B cell (primary cell): Measurements from ENCODE around the gene WDR7. TPM values are rescaled to one million over a fixed set of nuclear protein-coding genes. Genes with fewer than 3 reads are reported as not detected.

ENCODE experiments used
- ATAC-seq: fragments of 200-7000 bp; cut with Tn5 transposase; one replicate; pipeline ENCODE4 v1.10.0; 2021; ENCODE audit warnings: low read depth, mild to moderate bottlenecking, moderate number of reproducible peaks, moderate library complexity
- CTCF ChIA-PET: fragments of 350-600 bp; sonication (Branson Sonifier 250); formaldehyde crosslinking; loops from one replicate; lab custom pipeline; 2021; ENCODE audit warnings: antibody characterized with exemption, inconsistent platforms; lab: Charles Lee
- POLR2A ChIA-PET: fragments of 350-600 bp; sonication (Branson Sonifier 250); formaldehyde crosslinking; loops from one replicate; lab custom pipeline; 2021; ENCODE audit warnings: antibody characterized with exemption; lab: Charles Lee
- DNase-seq: peaks from one replicate; pipeline ENCODE4 v3.0.0; 2013
- H2AFZ ChIP-seq: 2 replicates; pipeline ENCODE4 v1.6.1; 2012; ENCODE audit warnings: mild to moderate bottlenecking, low read depth, low read length; ENCODE audit not compliant: insufficient read depth, poor library complexity, severe bottlenecking
- H3K27ac ChIP-seq, 2 donors: 1 replicate in 1 of 2; 2 replicates in 1 of 2; pipeline ENCODE4 v1.5.1; 2012 to 2013; ENCODE audit warnings: low read length in 2 of 2, mild to moderate bottlenecking in 2 of 2, moderate library complexity in 1 of 2
- H3K27me3 ChIP-seq, 4 experiments: fragments of 200-600 bp in 1 of 4; sonication (generic) in 1 of 4; replicated peaks in 1 of 4; 1 replicate in 2 of 4; 2 replicates in 2 of 4; pipeline versions ENCODE4 v1.6.1 to v1.7.0; 2013 to 2016; ENCODE audit warnings: low read length in 3 of 4, mild to moderate bottlenecking in 2 of 4, mixed read lengths in 1 of 4, moderate library complexity in 1 of 4; ENCODE audit not compliant: insufficient read depth in 4 of 4, control insufficient read depth in 3 of 4; ENCODE audit errors: control extremely low read depth in 1 of 4
- H3K36me3 ChIP-seq, 2 experiments: replicated peaks in 1 of 2; 1 replicate in 1 of 2; 2 replicates in 1 of 2; pipeline versions ENCODE4 v1.6.1 to v1.7.1; 2013; ENCODE audit warnings: low read length in 1 of 2; ENCODE audit not compliant: insufficient read depth in 2 of 2, control insufficient read depth in 1 of 2; ENCODE audit errors: control extremely low read depth in 1 of 2, extremely low read depth in 1 of 2
- H3K4me1 ChIP-seq, 2 donors: fragments of 200-600 bp in 1 of 2; sonication (generic) in 1 of 2; 1 replicate in 1 of 2; 2 replicates in 1 of 2; pipeline versions ENCODE4 v1.5.1 to v1.6.1; 2013 to 2017; ENCODE audit warnings: low read length in 2 of 2; ENCODE audit not compliant: control insufficient read depth in 2 of 2, insufficient read depth in 2 of 2
- H3K4me2 ChIP-seq: replicated peaks from 2 replicates; pipeline ENCODE3; 2012; ENCODE audit warnings: mild to moderate bottlenecking, low read depth, low read length; ENCODE audit not compliant: poor library complexity, severe bottlenecking
- H3K4me3 ChIP-seq, 5 experiments: fragments of 200-600 bp in 1 of 5; sonication (generic) in 1 of 5; 1 replicate in 3 of 5; 2 replicates in 2 of 5; pipeline versions ENCODE4 v1.5.1 to v1.7.0; 2011 to 2016; ENCODE audit warnings: low read length in 4 of 5, mild to moderate bottlenecking in 4 of 5, low read depth in 2 of 5, control low read depth in 1 of 5, moderate library complexity in 1 of 5; ENCODE audit not compliant: insufficient read depth in 1 of 5; ENCODE audit errors: control extremely low read depth in 1 of 5, extremely low read depth in 1 of 5
- H3K79me2 ChIP-seq: fragments of 200-600 bp; sonication (generic); one replicate; pipeline ENCODE4 v1.6.0; 2016; ENCODE audit warnings: low read length; ENCODE audit not compliant: control insufficient read depth, insufficient read depth
- H3K9ac ChIP-seq: fragments of 200-600 bp; sonication (generic); 2 replicates; pipeline ENCODE4 v1.6.1; 2017; ENCODE audit warnings: mild to moderate bottlenecking, low read length, moderate library complexity
- H3K9me3 ChIP-seq, 3 donors: one replicate each; pipeline versions ENCODE4 v1.6.1 to v1.7.1; 2013; ENCODE audit warnings: low read length in 2 of 3; ENCODE audit not compliant: control insufficient read depth in 2 of 3, insufficient read depth in 1 of 3; ENCODE audit errors: control extremely low read depth in 1 of 3
- H4K20me1 ChIP-seq: 2 replicates; pipeline ENCODE4 v1.6.0; 2012; ENCODE audit warnings: mild to moderate bottlenecking, low read length; ENCODE audit not compliant: insufficient read depth, control insufficient read depth, poor library complexity, severe bottlenecking
- H3K27ac Mint-ChIP-seq: one replicate; pipeline ENCODE4 v1.8.0; 2021; ENCODE audit warnings: mixed read lengths
- H3K27me3 Mint-ChIP-seq: one replicate; pipeline ENCODE4 v1.8.0; 2021; ENCODE audit warnings: mixed read lengths
- H3K4me1 Mint-ChIP-seq: one replicate; pipeline ENCODE4 v1.8.0; 2021; ENCODE audit warnings: mixed read lengths
- H3K4me3 Mint-ChIP-seq: one replicate; pipeline ENCODE4 v1.8.0; 2021; ENCODE audit warnings: mixed read lengths
- H3K9me3 Mint-ChIP-seq: one replicate; pipeline ENCODE4 v1.8.0; 2022; ENCODE audit warnings: mixed read lengths; ENCODE audit not compliant: insufficient read depth
- CTCF ChIP-seq: fragments of 200-600 bp; IDR thresholded peaks from one replicate; pipeline ENCODE4 v1.8.0; 2022; ENCODE audit warnings: antibody characterized with exemption, mild to moderate bottlenecking
- EZH2 ChIP-seq: IDR thresholded peaks from 2 replicates; pipeline ENCODE4 v1.6.1; 2012; ENCODE audit warnings: borderline replicate concordance, low read depth, mild to moderate bottlenecking, moderate library complexity, low read length; ENCODE audit not compliant: insufficient read depth, poor library complexity, severe bottlenecking
- WGBS: methylation state at CpG from one replicate; pipeline ENCODE4 v1.1.5; 2013; ENCODE audit warnings: missing lambda C conversion rate; ENCODE audit not compliant: insufficient coverage; 5-methylcytosine and 5-hydroxymethylcytosine counted together
- intact Hi-C: fragments of 100-400 bp; cut with micrococcal nuclease; formaldehyde crosslinking; loops from one replicate; pipeline ENCODE4 v1.10.0; 2022
- polyA plus RNA-seq: library from polyadenylated mRNA; depleted of rRNA; stranded (reverse); fragments of >200 nt; gene quantifications from 2 replicates; pipeline ENCODE4 v1.2.3, GENCODE V29; 2012
- total RNA-seq, 2 donors: library from RNA; stranded (reverse); fragments of 120-200 nt in 1 of 2; gene quantifications; 1 replicate in 1 of 2; 2 replicates in 1 of 2; pipeline versions ENCODE4 v1.2.3 to v1.2.4, GENCODE V29; 2013 to 2022

Gene WDR7
- total and polyA plus RNA-seq, 2 donors (not counting 1 experiment from before 2014, with no cell fraction given): 5.5 to 45.0 TPM

GRCh38 chr18:56627991-56628390, 23.2 kb upstream of the WDR7 start:
- H2AFZ ChIP-seq: no peak overlapping the region
- intact Hi-C loops: no loop called here
- no peak overlapping the region for H3K27ac Mint-ChIP-seq
- H3K4me3 Mint-ChIP-seq: no peak overlapping the region
- H4K20me1 ChIP-seq: peaks cover 50% of the 10 kb centered on the region
- no peaks in the 10 kb centered on the region for H3K27me3 Mint-ChIP-seq
- H3K27ac ChIP-seq: no peak overlapping the region
- no peak overlapping the region for H3K4me2 ChIP-seq
- TF ChIP-seq EZH2 (no peak), CTCF (no peak)
- peaks cover 6 to 8% of the 10 kb centered on the region in 2 experiments for H3K36me3 ChIP-seq
- no peaks in the 10 kb centered on the region for H3K9me3 ChIP-seq
- H3K79me2 ChIP-seq: peaks cover 65% of the 10 kb centered on the region
- no peak overlapping the region for H3K9ac ChIP-seq
- peaks cover 26% of the 10 kb centered on the region for H3K4me1 Mint-ChIP-seq
- WGBS: no CpG with 5 or more reads among the region's 2 CpGs
- H3K27me3 ChIP-seq: no peaks in the 10 kb centered on the region
- ChIA-PET POLR2A (no interaction called here), CTCF (interaction anchor here (0.6 kb wide), 1 partner anchor 1079 kb away, joined by 6 read pairs; no protein-coding TSS in a partner anchor)
- H3K4me3 ChIP-seq: no peak overlapping the region
- no peaks in the 10 kb centered on the region for H3K9me3 Mint-ChIP-seq
- no peak for ATAC-seq
- no peaks in the 10 kb centered on the region for H3K4me1 ChIP-seq
- DNase-seq: no peak

GRCh38 chr18:56632070-56633022, 18.8 kb upstream of the WDR7 start:
- TF ChIP-seq EZH2 (no peak), CTCF (no peak)
- H3K36me3 ChIP-seq: peaks cover 0 to 2% of the 10 kb centered on the region in 2 experiments
- Mint-ChIP-seq H3K27me3 (no peaks in the 10 kb centered on the region), H3K9me3 (no peaks in the 10 kb centered on the region), H3K27ac (no peak overlapping the region), H3K4me1 (peaks cover 50% of the 10 kb centered on the region), H3K4me3 (no peak overlapping the region)
- H3K27me3 ChIP-seq: no peaks in the 10 kb centered on the region
- H3K27ac ChIP-seq: no peak overlapping the region
- no peak overlapping the region for H3K4me3 ChIP-seq
- intact Hi-C loops: no loop called here
- H3K4me2 ChIP-seq: no peak overlapping the region
- peaks cover 49% of the 10 kb centered on the region for H4K20me1 ChIP-seq
- H3K4me1 ChIP-seq: peaks cover 2 to 13% of the 10 kb centered on the region in 2 donors
- WGBS: 100% methylated on average over 1 of the region's 7 CpGs
- no peaks in the 10 kb centered on the region for H3K9me3 ChIP-seq
- peaks cover 96% of the 10 kb centered on the region for H3K79me2 ChIP-seq
- no peak overlapping the region for H3K9ac ChIP-seq
- DNase-seq (no peak), ATAC-seq (no peak)
- ChIA-PET POLR2A (no interaction called here), CTCF (interaction anchor here (1.3 kb wide), 1 partner anchor 16 kb away, joined by 4 read pairs; no protein-coding TSS in a partner anchor)
- H2AFZ ChIP-seq: no peak overlapping the region
